ENCODE data around the gene PIK3R6.
A peak's percentile ranks its signal among the peaks of the same experiment; 100 is the strongest.

The PIK3R6 gene

DNA sequence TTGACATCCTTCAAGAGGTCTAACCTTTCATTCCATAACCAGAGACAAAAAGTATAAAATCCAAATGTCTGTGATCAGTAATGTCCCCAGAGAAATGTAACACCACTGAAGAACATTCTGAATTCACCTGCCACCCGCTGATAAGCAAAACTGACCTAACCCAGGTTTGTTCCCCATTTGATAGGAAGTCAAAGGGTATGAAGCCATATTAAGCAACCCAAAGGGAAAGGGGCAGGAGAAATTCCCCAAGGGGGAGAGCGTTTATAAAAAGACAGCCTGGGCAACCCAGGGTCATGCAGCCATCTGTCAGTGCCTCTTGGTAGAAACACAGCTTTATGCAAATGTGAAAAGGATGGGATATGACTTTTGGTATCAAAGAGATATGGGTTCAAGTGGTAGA, 30.7 kb upstream of the PIK3R6 start:
- TF ChIP-seq, protein P1, sequence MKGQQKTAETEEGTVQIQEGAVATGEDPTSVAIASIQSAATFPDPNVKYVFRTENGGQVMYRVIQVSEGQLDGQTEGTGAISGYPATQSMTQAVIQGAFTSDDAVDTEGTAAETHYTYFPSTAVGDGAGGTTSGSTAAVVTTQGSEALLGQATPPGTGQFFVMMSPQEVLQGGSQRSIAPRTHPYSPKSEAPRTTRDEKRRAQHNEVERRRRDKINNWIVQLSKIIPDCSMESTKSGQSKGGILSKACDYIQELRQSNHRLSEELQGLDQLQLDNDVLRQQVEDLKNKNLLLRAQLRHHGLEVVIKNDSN (IDR thresholded peaks at IDR 0.05): no peak
- TF ChIP-seq CEBPB (IDR thresholded peaks at IDR 0.05) (no peak), TEAD4 (IDR thresholded peaks at IDR 0.05) (no peak)

DNA sequence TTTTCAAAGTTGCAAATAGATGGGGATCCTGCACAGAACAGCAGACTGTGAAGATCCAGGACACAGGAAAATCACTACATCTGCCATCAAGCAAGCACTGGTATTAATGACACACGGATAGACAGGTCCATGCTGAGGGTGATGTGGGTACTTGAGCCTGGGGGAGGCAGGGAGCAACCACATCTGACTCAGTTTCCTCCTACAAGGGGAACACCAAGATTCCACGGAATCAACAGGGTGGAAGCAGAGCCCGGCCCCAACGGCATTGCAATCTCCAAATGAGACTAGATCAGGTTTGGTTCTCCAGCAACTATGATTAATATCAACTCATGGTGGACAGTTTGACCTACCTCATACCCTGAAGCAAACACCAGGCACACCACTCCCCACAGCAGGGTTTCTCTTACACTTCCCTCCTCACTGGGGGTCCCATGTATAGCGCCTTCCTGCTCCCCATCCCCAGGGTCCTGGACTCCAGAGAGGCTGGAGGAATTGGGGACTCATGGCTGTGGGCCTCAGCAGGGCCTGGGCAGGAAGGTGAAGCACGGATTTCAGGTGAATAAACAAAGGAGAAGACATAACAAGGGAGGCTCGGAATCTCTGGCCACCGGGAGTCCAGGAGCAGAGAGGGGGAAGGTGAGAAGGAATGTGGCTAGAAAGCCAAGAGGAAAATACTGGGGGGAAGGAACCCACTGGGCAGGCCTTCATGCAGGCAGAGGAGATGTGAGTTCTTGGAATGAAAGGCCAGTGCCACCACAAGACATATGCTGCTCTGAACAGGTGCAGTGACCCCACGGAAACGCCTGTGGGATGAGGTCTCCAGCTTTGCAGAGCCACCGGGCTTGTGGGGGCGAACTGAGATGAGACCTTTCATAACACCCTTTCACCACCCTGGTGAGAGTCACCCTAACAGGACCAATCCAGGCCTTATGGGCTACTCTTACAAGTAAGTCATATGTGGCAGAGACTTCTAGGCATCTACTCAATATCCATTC, 29.5 kb upstream of the PIK3R6 start:
- TF ChIP-seq EP300 (IDR thresholded peaks at IDR 0.05; ENCODE audit: borderline replicate concordance) (no peak), FOXM1 (IDR thresholded peaks at IDR 0.05; ENCODE audit: borderline replicate concordance, low read depth) (no peak), RAD21 (IDR thresholded peaks at IDR 0.05; ENCODE audit: low read depth) (no peak), CREB1 (IDR thresholded peaks at IDR 0.05; ENCODE audit: low read depth) (no peak), CEBPB (IDR thresholded peaks at IDR 0.05) (no peak), TCF12 (IDR thresholded peaks at IDR 0.05; ENCODE audit: low read depth) (no peak), YY1 (IDR thresholded peaks at IDR 0.05; ENCODE audit: low read depth) (no peak), TAF1 (IDR thresholded peaks at IDR 0.05; ENCODE audit: low read depth) (no peak), TEAD4 (IDR thresholded peaks at IDR 0.05) (no peak)

DNA sequence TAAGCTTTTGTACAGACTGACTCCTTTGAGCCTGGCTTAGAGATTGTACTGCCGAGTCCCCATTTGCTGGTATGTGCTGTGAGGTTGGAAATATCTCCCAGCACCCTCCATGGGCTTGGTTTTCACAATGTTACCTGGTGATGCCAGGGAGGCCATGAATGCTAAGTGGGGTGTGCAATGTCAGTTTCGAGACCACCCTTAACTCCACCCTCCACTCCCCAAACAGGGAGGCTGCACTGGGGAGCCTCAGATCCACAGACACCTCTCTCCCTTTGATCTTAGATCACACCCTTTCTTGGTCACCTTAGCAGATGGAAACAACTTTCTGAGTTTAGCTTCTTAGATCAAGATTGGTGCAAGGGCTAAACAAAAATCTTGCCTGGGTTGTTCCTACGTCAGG, 28.6 kb upstream of the PIK3R6 start:
- TF ChIP-seq CEBPB (IDR thresholded peaks at IDR 0.05): no peak
- no peak for TF ChIP-seq FOXM1 (IDR thresholded peaks at IDR 0.05; ENCODE audit: borderline replicate concordance, low read depth)
- no peak for TF ChIP-seq ZBTB7A (IDR thresholded peaks at IDR 0.05; ENCODE audit: low read depth)
- TF ChIP-seq, protein P2, sequence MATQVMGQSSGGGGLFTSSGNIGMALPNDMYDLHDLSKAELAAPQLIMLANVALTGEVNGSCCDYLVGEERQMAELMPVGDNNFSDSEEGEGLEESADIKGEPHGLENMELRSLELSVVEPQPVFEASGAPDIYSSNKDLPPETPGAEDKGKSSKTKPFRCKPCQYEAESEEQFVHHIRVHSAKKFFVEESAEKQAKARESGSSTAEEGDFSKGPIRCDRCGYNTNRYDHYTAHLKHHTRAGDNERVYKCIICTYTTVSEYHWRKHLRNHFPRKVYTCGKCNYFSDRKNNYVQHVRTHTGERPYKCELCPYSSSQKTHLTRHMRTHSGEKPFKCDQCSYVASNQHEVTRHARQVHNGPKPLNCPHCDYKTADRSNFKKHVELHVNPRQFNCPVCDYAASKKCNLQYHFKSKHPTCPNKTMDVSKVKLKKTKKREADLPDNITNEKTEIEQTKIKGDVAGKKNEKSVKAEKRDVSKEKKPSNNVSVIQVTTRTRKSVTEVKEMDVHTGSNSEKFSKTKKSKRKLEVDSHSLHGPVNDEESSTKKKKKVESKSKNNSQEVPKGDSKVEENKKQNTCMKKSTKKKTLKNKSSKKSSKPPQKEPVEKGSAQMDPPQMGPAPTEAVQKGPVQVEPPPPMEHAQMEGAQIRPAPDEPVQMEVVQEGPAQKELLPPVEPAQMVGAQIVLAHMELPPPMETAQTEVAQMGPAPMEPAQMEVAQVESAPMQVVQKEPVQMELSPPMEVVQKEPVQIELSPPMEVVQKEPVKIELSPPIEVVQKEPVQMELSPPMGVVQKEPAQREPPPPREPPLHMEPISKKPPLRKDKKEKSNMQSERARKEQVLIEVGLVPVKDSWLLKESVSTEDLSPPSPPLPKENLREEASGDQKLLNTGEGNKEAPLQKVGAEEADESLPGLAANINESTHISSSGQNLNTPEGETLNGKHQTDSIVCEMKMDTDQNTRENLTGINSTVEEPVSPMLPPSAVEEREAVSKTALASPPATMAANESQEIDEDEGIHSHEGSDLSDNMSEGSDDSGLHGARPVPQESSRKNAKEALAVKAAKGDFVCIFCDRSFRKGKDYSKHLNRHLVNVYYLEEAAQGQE (IDR thresholded peaks at IDR 0.05; ENCODE audit: low read depth): no peak
- TF ChIP-seq, protein P3, sequence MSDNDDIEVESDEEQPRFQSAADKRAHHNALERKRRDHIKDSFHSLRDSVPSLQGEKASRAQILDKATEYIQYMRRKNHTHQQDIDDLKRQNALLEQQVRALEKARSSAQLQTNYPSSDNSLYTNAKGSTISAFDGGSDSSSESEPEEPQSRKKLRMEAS (IDR thresholded peaks at IDR 0.05): no peak
- TF ChIP-seq TEAD4 (IDR thresholded peaks at IDR 0.05): no peak
- no peak for TF ChIP-seq TCF12 (IDR thresholded peaks at IDR 0.05; ENCODE audit: low read depth)
- no peak for TF ChIP-seq CREB1 (IDR thresholded peaks at IDR 0.05; ENCODE audit: low read depth)
- TF ChIP-seq, protein P1 (IDR thresholded peaks at IDR 0.05): no peak
- no peak for TF ChIP-seq RAD21 (IDR thresholded peaks at IDR 0.05; ENCODE audit: low read depth)
- no peak for TF ChIP-seq YY1 (IDR thresholded peaks at IDR 0.05; ENCODE audit: low read depth)

DNA sequence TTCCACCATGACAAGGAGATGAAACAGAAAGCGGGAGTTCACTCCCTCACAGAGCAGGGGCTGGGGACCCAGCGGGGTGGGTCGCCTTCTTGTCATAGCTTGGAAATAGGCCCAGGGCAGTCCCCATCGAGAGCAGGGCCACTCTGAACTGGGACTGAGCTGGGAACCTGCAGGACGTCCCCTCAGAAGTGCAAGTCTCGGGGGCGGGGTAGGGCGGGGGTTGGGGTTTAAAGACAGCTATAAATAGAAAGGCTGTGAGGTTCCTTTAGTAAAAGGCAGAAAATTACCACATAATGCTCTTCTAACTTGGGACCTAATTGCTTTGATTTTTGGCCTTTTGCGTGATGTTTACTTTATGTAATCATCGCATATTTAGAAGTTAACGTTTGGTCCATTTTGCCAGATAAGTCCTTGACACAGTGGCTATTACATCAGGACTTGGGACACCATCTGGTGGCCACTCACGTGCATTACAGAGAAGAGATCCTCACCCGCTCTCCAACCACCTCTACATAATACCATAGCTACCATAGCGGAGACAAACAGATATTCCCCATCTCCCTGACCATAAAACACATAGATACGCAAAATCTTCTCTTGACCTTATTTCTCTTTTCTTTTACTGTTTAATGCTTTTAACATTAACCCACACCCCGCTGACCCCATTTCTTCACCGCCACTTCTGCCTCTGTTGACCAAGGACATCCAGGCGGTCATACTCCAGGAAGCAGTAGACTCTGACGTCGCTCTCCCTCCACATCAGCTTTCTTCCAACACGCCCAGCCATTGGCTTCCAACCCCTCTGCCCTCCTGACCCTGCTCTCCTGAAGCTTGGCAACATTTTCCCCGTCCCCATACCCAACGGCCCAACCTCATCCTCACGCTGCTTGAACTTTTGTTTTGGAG, 27.5 kb upstream of the PIK3R6 start:
- TF ChIP-seq RAD21 (IDR thresholded peaks at IDR 0.05; ENCODE audit: low read depth) (peak; percentile 74), FOXM1 (IDR thresholded peaks at IDR 0.05; ENCODE audit: borderline replicate concordance, low read depth) (no peak), TCF12 (IDR thresholded peaks at IDR 0.05; ENCODE audit: low read depth) (no peak)

DNA sequence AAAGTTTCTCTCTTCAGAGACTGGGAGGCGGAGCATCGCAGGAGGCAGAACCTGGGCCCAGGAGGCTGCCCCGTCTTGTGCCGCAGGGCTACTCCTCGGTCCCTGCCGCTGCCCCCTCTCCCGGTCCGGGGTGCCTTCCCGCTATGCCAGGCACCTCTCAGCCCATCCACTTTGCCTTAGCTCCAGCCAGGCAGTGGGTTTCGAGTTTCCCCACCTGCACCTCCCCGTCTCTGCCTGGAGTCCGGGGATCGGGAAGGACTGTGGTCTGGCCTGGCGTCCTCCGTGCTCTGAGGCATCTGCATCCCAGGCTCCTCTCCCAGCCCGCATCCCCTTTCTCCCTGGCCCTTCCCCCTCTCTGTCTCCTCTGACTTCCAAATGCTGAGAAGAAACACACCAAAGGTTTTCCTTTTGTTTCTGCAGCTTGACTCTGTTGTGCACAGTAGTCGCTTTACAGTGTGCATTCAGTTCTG, 26.8 kb upstream of the PIK3R6 start:
- TF ChIP-seq EGR1 (IDR thresholded peaks at IDR 0.05) (no peak), TEAD4 (IDR thresholded peaks at IDR 0.05) (no peak)

DNA sequence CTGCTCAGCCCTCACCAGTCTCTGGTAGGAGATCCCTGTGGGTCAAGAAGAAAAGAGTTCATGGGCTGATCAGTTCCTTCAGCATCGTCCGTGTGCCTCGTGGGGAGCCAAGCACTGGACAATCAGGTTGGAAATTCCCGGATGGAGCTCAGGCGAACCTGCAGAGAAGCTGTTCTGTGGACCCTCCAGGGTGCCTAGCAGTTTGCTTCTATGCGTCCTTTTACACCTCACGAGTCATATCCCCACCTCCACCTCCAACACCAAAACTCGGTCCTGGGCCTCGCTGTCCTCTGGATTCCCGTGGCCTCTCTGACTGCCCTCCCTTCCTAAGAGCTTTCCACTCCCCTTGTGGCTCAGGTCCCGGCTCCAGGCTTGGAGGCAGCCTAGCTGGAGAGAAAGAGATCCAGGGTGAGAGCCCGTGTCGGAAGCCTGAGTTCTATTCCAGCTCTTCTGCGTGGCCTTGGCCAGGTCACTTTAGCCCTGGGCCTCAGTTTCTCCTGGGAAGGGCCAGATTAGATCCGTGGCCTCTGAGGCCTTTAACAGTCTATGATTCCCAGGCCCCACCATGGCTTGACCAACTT, 26.2 kb upstream of the PIK3R6 start:
- TF ChIP-seq FOXM1 (IDR thresholded peaks at IDR 0.05; ENCODE audit: borderline replicate concordance, low read depth): no peak
- TF ChIP-seq TEAD4 (IDR thresholded peaks at IDR 0.05): no peak
- TF ChIP-seq CREB1 (IDR thresholded peaks at IDR 0.05; ENCODE audit: low read depth): no peak
- no peak for TF ChIP-seq RAD21 (IDR thresholded peaks at IDR 0.05; ENCODE audit: low read depth)
- TF ChIP-seq ZBTB7A (IDR thresholded peaks at IDR 0.05; ENCODE audit: low read depth): no peak
- TF ChIP-seq TAF1 (IDR thresholded peaks at IDR 0.05; ENCODE audit: low read depth): no peak
- TF ChIP-seq, protein P3 (IDR thresholded peaks at IDR 0.05): no peak
- TF ChIP-seq, protein P1 (IDR thresholded peaks at IDR 0.05): no peak
- no peak for TF ChIP-seq CEBPB (IDR thresholded peaks at IDR 0.05)
- no peak for TF ChIP-seq NFIC (IDR thresholded peaks at IDR 0.05)
- TF ChIP-seq, protein P2 (IDR thresholded peaks at IDR 0.05; ENCODE audit: low read depth): no peak
- no peak for TF ChIP-seq YY1 (IDR thresholded peaks at IDR 0.05; ENCODE audit: low read depth)
- no peak for TF ChIP-seq EP300 (IDR thresholded peaks at IDR 0.05; ENCODE audit: borderline replicate concordance)
- no peak for TF ChIP-seq EGR1 (IDR thresholded peaks at IDR 0.05)
- no peak for TF ChIP-seq TCF12 (IDR thresholded peaks at IDR 0.05; ENCODE audit: low read depth)

Measured in Ishikawa (cell line).